ENCODE data around the gene IQCK.

DNA sequence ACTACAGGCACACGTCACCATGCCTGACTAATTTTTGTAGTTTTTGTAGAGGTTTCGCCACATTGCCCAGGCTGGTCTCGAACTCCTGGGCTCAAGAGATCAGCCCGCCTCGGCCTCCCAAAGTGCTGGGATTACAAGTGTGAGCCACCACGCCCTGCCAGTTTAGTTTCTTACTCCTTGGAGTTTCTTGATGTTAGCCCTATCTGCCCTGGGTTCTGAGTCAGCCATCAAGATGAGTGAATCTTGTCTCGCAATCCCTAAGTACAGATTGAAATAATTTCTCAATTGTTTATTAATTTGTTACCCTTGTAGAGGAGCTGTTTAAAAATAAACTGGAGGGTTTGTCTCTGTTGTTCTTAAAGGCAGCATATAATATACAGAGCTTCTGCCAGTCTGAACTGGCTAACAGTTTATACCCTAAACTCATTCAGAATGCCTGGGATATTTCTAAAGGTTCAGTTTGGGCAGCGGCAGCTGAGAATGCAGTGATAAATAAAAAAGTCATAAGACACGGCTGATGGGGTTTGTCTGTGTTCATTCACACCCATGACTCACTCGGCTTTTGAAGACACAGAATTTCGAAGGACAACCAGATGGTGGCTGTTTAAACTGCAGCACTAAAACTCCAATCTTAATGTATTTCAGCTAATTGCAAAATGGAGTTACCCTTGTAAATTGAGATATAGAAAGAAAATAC, 127.0 kb downstream of the IQCK start:
- TF ChIP-seq, protein P1, sequence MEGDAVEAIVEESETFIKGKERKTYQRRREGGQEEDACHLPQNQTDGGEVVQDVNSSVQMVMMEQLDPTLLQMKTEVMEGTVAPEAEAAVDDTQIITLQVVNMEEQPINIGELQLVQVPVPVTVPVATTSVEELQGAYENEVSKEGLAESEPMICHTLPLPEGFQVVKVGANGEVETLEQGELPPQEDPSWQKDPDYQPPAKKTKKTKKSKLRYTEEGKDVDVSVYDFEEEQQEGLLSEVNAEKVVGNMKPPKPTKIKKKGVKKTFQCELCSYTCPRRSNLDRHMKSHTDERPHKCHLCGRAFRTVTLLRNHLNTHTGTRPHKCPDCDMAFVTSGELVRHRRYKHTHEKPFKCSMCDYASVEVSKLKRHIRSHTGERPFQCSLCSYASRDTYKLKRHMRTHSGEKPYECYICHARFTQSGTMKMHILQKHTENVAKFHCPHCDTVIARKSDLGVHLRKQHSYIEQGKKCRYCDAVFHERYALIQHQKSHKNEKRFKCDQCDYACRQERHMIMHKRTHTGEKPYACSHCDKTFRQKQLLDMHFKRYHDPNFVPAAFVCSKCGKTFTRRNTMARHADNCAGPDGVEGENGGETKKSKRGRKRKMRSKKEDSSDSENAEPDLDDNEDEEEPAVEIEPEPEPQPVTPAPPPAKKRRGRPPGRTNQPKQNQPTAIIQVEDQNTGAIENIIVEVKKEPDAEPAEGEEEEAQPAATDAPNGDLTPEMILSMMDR (IDR thresholded peaks at IDR 0.05): no peak
- TF ChIP-seq POLR2A (IDR thresholded peaks at IDR 0.05): no peak

Data from right lobe of liver (tissue), 4 donors.